H9 (cell line): Measurements from ENCODE around the gene EFNB3. TPM values are rescaled to one million over a fixed set of nuclear protein-coding genes. Genes with fewer than 3 reads are reported as not detected.

ENCODE experiments used
- DNase-seq: peaks from one replicate; pipeline ENCODE4 v3.0.0-alpha.2; 2017
- H2AFZ ChIP-seq: one replicate; pipeline ENCODE4 v1.6.1; 2013; ENCODE audit warnings: mild to moderate bottlenecking, low read length, control low read depth, moderate library complexity
- H2AK5ac ChIP-seq: 2 replicates; pipeline ENCODE4 v1.6.1; 2013; ENCODE audit warnings: low read length, control low read depth, mixed read lengths; ENCODE audit not compliant: insufficient read length
- H2BK120ac ChIP-seq: one replicate; pipeline ENCODE4 v1.6.1; 2013; ENCODE audit warnings: low read depth, mild to moderate bottlenecking, low read length, control low read depth, inconsistent platforms; ENCODE audit not compliant: poor library complexity, severe bottlenecking
- H2BK12ac ChIP-seq: 2 replicates; pipeline ENCODE4 v1.6.1; 2013; ENCODE audit warnings: low read length, control low read depth, mixed read lengths, low read depth; ENCODE audit not compliant: insufficient read length
- H2BK15ac ChIP-seq: 2 replicates; pipeline ENCODE4 v1.6.1; 2013; ENCODE audit warnings: low read depth, low read length, control low read depth
- H2BK20ac ChIP-seq: one replicate; pipeline ENCODE4 v1.6.1; 2013; ENCODE audit warnings: low read depth, mild to moderate bottlenecking, low read length, control low read depth, inconsistent platforms; ENCODE audit not compliant: poor library complexity, severe bottlenecking
- H2BK5ac ChIP-seq: 2 replicates; pipeline ENCODE4 v1.6.1; 2013; ENCODE audit warnings: low read length, control low read depth, mixed read lengths; ENCODE audit not compliant: insufficient read length
- H3K14ac ChIP-seq: 2 replicates; pipeline ENCODE4 v1.6.1; 2013; ENCODE audit warnings: low read length, control low read depth; ENCODE audit not compliant: insufficient read depth
- H3K18ac ChIP-seq: 2 replicates; pipeline ENCODE4 v1.6.1; 2013; ENCODE audit warnings: low read depth, mild to moderate bottlenecking, mixed read lengths, low read length, control low read depth; ENCODE audit not compliant: insufficient read length
- H3K23ac ChIP-seq: 2 replicates; pipeline ENCODE4 v1.6.1; 2013; ENCODE audit warnings: low read length, control low read depth, mixed read lengths, low read depth; ENCODE audit not compliant: insufficient read length
- H3K23me2 ChIP-seq: 2 replicates; pipeline ENCODE4 v1.6.1; 2013; ENCODE audit warnings: low read depth, mild to moderate bottlenecking, mixed read lengths, low read length, control low read depth; ENCODE audit not compliant: insufficient read length, poor library complexity, severe bottlenecking
- H3K27ac ChIP-seq: 2 replicates; pipeline ENCODE4 v1.5.1; 2013; ENCODE audit warnings: low read length, control low read depth, mixed read lengths, low read depth; ENCODE audit not compliant: insufficient read length
- H3K27me3 ChIP-seq: 2 replicates; pipeline ENCODE4 v1.6.1; 2013; ENCODE audit warnings: low read length, control low read depth, inconsistent platforms; ENCODE audit not compliant: insufficient read depth
- H3K4ac ChIP-seq: 2 replicates; pipeline ENCODE4 v1.6.1; 2013; ENCODE audit warnings: low read depth, mild to moderate bottlenecking, control low read depth, inconsistent platforms, low read length, moderate library complexity
- H3K4me1 ChIP-seq: 2 replicates; pipeline ENCODE4 v1.6.1; 2013; ENCODE audit warnings: low read length, control low read depth, inconsistent platforms; ENCODE audit not compliant: insufficient read depth
- H3K4me2 ChIP-seq: 2 replicates; pipeline ENCODE4 v1.6.1; 2013; ENCODE audit warnings: low read length, control low read depth, mixed read lengths; ENCODE audit not compliant: insufficient read length, insufficient read depth
- H3K56ac ChIP-seq: 2 replicates; pipeline ENCODE4 v1.6.1; 2013; ENCODE audit warnings: low read depth, mild to moderate bottlenecking, mixed read lengths, low read length, control low read depth; ENCODE audit not compliant: insufficient read length
- H3K79me1 ChIP-seq: 2 replicates; pipeline ENCODE4 v1.6.1; 2013; ENCODE audit warnings: low read depth, mild to moderate bottlenecking, moderate library complexity, low read length, control low read depth, inconsistent platforms; ENCODE audit not compliant: insufficient read depth, poor library complexity, severe bottlenecking
- H3K79me2 ChIP-seq: 2 replicates; pipeline ENCODE4 v1.6.1; 2013; ENCODE audit warnings: low read length, control low read depth, inconsistent platforms; ENCODE audit not compliant: insufficient read depth
- H3K9ac ChIP-seq: 2 replicates; pipeline ENCODE4 v1.6.1; 2013; ENCODE audit warnings: low read length, control low read depth, mixed read lengths; ENCODE audit not compliant: insufficient read length; ENCODE audit errors: extremely low read depth
- H3K9me3 ChIP-seq: one replicate; pipeline ENCODE4 v1.6.1; 2013; ENCODE audit warnings: low read depth, low read length, inconsistent platforms; ENCODE audit not compliant: control insufficient read depth
- H3T11ph ChIP-seq: one replicate; pipeline ENCODE4 v1.6.1; 2013; ENCODE audit warnings: mild to moderate bottlenecking, low read length, control low read depth, inconsistent platforms
- H4K20me1 ChIP-seq: one replicate; pipeline ENCODE4 v1.6.1; 2013; ENCODE audit not compliant: control insufficient read depth, insufficient read length, insufficient read depth
- H4K5ac ChIP-seq: 2 replicates; pipeline ENCODE4 v1.6.1; 2013; ENCODE audit warnings: low read depth, mild to moderate bottlenecking, mixed read lengths, low read length, control low read depth; ENCODE audit not compliant: insufficient read length
- H4K8ac ChIP-seq: replicated peaks from 2 replicates; pipeline ENCODE4 v1.6.1; 2013; ENCODE audit warnings: low read length, control low read depth, mixed read lengths, low read depth; ENCODE audit not compliant: insufficient read length
- H4K91ac ChIP-seq: 2 replicates; pipeline ENCODE4 v1.6.1; 2013; ENCODE audit warnings: low read depth, mild to moderate bottlenecking, moderate library complexity, mixed read lengths, low read length, control low read depth; ENCODE audit not compliant: insufficient read length
- H3K27ac Mint-ChIP-seq, 3 experiments: 2 replicates in 2 of 3; 3 replicates in 1 of 3; pipeline ENCODE4 v1.8.0; 2020 to 2021; ENCODE audit warnings: mixed read lengths in 3 of 3, mild to moderate bottlenecking in 1 of 3, moderate library complexity in 1 of 3
- H3K27me3 Mint-ChIP-seq: 2 replicates; pipeline ENCODE4 v1.8.0; 2021; ENCODE audit warnings: low read depth, mild to moderate bottlenecking, moderate library complexity, mixed read lengths
- H3K36me3 Mint-ChIP-seq, 3 experiments: 2 replicates in 2 of 3; 3 replicates in 1 of 3; pipeline ENCODE4 v1.8.0; 2020 to 2021; ENCODE audit warnings: low read depth in 3 of 3, mixed read lengths in 3 of 3; ENCODE audit not compliant: insufficient read depth in 1 of 3
- H3K4me1 Mint-ChIP-seq, 2 experiments: 2 replicates each; pipeline ENCODE4 v1.8.0; 2020; ENCODE audit warnings: mixed read lengths in 2 of 2
- H3K4me3 Mint-ChIP-seq, 2 experiments: 2 replicates in 1 of 2; 3 replicates in 1 of 2; pipeline ENCODE4 v1.8.0; 2020 to 2021; ENCODE audit warnings: mild to moderate bottlenecking in 2 of 2, mixed read lengths in 2 of 2, moderate library complexity in 1 of 2
- H3K9me3 Mint-ChIP-seq, 2 experiments: 2 replicates in 1 of 2; 3 replicates in 1 of 2; pipeline ENCODE4 v1.8.0; 2020; ENCODE audit warnings: mild to moderate bottlenecking in 2 of 2, mixed read lengths in 2 of 2, moderate library complexity in 1 of 2
- WGBS: extraction: QIAGEN DNeasy Blood & Tissue Kit; methylation state at CpG from one replicate; pipeline ENCODE4 v1.1.7; 2013; ENCODE audit warnings: missing lambda C conversion rate, low lambda C conversion rate, mixed read lengths; ENCODE audit not compliant: insufficient read length; ENCODE audit errors: extremely low coverage; 5-methylcytosine and 5-hydroxymethylcytosine counted together
- total RNA-seq: library from RNA; stranded (reverse); gene quantifications from 2 replicates; pipeline ENCODE4 v1.2.1, GENCODE V29; 2021
- TF ChIP-seq, protein P1 (sequence below): fragments of 200-600 bp; sonication (generic); conservative IDR thresholded peaks from 3 replicates; pipeline ENCODE4 v1.8.0; 2021; ENCODE audit warnings: antibody characterized with exemption, mild to moderate bottlenecking

Gene EFNB3
- total RNA-seq, 1 experiment from 2014 or later, result 11.3 TPM

DNA sequence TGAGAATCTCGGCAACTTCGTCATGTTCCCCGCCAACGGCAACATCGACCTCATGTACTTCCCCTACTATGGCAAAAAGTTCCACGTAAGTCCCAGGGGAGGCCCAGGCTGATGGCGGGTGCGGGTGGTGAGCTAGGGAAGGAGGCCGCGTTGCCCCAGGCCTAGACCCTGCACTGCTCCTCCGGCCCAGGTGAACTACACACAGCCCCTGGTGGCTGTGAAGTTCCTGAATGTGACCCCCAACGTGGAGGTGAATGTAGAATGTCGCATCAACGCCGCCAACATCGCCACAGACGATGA, 49.5 kb upstream of the EFNB3 start:
- Histone ChIP-seq H3K27ac (no peak overlapping the region), H2BK12ac (no peak overlapping the region), H3K4me1 (peaks cover 8% of the 10 kb centered on the region; the same call in 1 of the 2 replicates), H4K5ac (no peak overlapping the region), H3K23ac (no peak overlapping the region), H3K9me3 (no peaks in the 10 kb centered on the region), H3K79me2 (no peaks in the 10 kb centered on the region), H3K79me1 (no peaks in the 10 kb centered on the region), H2BK20ac (no peak overlapping the region), H3K18ac (no peak overlapping the region), H2AK5ac (no peak overlapping the region), H3T11ph (no peak overlapping the region), H2BK15ac (no peak overlapping the region), H4K20me1 (no peaks in the 10 kb centered on the region), H4K91ac (no peak overlapping the region), H3K14ac (no peak overlapping the region), H3K27me3 (no peaks in the 10 kb centered on the region; the same call in 1 of the 2 replicates), H3K4me2 (no peak overlapping the region), H2BK5ac (no peak overlapping the region), H3K23me2 (peaks cover 16% of the 10 kb centered on the region), H3K9ac (no peak overlapping the region), H3K56ac (no peak overlapping the region), H4K8ac (no peak overlapping the region), H3K4ac (no peak overlapping the region), H2BK120ac (no peak overlapping the region), H2AFZ (no peak overlapping the region)
- Mint-ChIP-seq H3K36me3 (peaks cover 7 to 33% (median 10%) of the 10 kb centered on the region in 3 experiments; a peak in 6 of 7 replicates), H3K27me3 (peaks cover 36% of the 10 kb centered on the region), H3K4me3 (no peak overlapping the region), H3K9me3 (peaks cover 0 to 3% of the 10 kb centered on the region in 2 experiments; a peak in 1 of 5 replicates), H3K27ac (no peak overlapping the region), H3K4me1 (peaks cover 36 to 50% of the 10 kb centered on the region in 2 experiments)
- TF ChIP-seq, protein P1, sequence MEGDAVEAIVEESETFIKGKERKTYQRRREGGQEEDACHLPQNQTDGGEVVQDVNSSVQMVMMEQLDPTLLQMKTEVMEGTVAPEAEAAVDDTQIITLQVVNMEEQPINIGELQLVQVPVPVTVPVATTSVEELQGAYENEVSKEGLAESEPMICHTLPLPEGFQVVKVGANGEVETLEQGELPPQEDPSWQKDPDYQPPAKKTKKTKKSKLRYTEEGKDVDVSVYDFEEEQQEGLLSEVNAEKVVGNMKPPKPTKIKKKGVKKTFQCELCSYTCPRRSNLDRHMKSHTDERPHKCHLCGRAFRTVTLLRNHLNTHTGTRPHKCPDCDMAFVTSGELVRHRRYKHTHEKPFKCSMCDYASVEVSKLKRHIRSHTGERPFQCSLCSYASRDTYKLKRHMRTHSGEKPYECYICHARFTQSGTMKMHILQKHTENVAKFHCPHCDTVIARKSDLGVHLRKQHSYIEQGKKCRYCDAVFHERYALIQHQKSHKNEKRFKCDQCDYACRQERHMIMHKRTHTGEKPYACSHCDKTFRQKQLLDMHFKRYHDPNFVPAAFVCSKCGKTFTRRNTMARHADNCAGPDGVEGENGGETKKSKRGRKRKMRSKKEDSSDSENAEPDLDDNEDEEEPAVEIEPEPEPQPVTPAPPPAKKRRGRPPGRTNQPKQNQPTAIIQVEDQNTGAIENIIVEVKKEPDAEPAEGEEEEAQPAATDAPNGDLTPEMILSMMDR, result no peak
- WGBS, result no CpG with 5 or more reads among the region's 17 CpGs
- DNase-seq, result no peak
